ENCODE measurements around the gene ENO2.
"Not testable (repeated sequence)": the region's sequence is repeated elsewhere in the genome, so short reads cannot be mapped to it uniquely, and the experiment has no call there.

Gene ENO2

DNA sequence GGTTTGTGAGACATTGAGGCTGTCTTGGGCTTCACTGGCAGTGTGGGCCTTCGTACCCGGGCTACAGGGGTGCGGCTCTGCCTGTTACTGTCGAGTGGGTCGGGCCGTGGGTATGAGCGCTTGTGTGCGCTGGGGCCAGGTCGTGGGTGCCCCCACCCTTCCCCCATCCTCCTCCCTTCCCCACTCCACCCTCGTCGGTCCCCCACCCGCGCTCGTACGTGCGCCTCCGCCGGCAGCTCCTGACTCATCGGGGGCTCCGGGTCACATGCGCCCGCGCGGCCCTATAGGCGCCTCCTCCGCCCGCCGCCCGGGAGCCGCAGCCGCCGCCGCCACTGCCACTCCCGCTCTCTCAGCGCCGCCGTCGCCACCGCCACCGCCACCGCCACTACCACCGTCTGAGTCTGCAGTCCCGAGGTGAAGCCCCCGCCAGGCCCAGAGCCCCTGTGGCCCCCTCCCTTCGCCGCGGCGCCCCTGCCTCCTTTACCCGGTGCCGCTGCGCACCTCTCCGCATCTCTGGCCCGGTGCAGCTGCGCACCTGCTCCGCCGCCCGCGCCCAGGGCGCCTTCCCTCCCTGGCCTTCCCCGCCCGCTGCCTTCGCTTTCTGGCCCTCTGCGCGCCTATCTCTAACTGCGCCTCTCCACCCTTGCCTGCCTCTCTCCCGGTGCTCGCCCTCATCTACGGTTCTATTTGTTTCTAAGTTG lies at the start of gene ENO2:
Gene ENO2 (plus strand): TSS at position 335 of the 701 bp plus-strand sequence. CDS start 1,253 bp downstream, outside the sequence.
- ChIA-PET POLR2A (interaction anchor here (0.6 to 1.3 kb wide), 3 partner anchors 11 to 199 kb away, joined by 3 to 4 read pairs (median 3); no protein-coding TSS in a partner anchor), CTCF (interaction anchor here (0.8 to 8.2 kb wide), 5 partner anchors 11 to 43 kb away, joined by 3 to 98 read pairs (median 14); partner anchors contain the start of genes ATN1 and SPSB2)
- no peak for DNase-seq (ENCODE audit: low read depth, low spot score)
- H3K4me3 ChIP-seq (ENCODE audit: low read depth, low read length): peak within 1 kb of the TSS; percentile 69
- TF ChIP-seq, protein P1, sequence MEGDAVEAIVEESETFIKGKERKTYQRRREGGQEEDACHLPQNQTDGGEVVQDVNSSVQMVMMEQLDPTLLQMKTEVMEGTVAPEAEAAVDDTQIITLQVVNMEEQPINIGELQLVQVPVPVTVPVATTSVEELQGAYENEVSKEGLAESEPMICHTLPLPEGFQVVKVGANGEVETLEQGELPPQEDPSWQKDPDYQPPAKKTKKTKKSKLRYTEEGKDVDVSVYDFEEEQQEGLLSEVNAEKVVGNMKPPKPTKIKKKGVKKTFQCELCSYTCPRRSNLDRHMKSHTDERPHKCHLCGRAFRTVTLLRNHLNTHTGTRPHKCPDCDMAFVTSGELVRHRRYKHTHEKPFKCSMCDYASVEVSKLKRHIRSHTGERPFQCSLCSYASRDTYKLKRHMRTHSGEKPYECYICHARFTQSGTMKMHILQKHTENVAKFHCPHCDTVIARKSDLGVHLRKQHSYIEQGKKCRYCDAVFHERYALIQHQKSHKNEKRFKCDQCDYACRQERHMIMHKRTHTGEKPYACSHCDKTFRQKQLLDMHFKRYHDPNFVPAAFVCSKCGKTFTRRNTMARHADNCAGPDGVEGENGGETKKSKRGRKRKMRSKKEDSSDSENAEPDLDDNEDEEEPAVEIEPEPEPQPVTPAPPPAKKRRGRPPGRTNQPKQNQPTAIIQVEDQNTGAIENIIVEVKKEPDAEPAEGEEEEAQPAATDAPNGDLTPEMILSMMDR (IDR thresholded peaks at IDR 0.05; ENCODE audit: insufficient read depth, low read length, missing control alignments): no peak

DNA sequence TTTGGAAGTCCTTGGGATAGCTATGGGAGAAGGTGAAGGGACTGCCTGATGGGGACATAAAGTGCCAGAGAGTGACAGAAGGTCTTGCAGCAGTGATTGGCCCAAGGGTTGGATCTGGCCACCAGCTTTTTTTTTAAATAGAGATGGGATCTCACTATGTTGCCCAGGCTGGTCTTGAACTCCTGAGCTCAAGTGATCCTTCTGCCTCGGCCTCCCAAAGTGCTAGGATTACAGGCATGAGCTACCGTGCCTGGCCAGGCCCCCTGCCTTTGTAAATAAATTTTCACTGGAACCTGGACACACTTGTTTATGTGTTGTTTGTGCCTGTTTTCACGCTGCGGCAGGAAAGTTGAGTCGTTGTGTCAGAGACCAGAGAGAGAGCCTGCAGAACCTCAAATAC lies 49.1 kb upstream of the ENO2 start:
- H3K4me3 ChIP-seq (ENCODE audit: low read depth, low read length); DNase-seq (ENCODE audit: low read depth, low spot score): not testable (repeated sequence)
- POLR2A ChIA-PET: interaction anchor here (3.6 to 10.2 kb wide), 2 partner anchors 14 to 36 kb away, joined by 25 to 164 read pairs; partner anchors contain the start of genes CDCA3, P3H3 and USP5
- CTCF ChIA-PET: interaction anchor here (0.8 to 6.5 kb wide), 3 partner anchors 11 to 112 kb away, joined by 3 to 63 read pairs (median 3); partner anchors contain the start of genes CDCA3, MLF2 and USP5

DNA sequence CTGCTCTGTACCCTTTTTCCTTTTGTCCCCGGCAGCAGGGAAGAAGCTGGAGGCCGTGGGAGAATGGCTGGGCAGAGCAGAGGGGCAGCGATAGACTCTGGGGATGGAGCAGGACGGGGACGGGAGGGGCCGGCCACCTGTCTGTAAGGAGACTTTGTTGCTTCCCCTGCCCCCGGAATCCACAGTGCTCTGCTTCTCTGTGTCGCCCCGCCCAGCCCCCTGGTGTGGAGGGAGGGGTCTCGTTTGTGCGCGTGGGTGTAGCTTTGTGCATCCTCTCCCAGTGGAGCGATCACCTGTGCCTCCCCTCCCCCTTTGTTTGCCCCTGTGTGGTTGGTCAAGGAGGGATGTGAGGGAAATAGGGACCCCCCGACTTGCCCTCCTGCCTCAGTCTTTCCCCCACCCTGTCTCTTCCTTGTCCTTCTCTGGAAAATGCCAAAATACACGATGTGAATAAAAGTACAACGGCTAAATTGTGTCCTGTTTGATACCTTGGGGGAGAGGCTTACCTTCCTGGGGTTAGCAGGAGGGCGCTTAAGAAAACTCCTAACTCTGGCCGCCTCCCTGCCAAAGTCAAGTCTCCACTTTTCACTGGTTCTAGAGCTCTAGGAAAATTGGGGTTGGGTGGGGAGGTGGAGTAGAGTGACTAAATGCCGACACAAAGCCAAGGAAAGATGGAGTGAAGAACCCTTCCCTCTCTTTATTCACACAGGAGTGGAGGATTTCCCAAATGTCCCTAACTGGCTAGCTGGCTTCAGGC lies 48.0 kb upstream of the ENO2 start:
- no peak for DNase-seq (ENCODE audit: low read depth, low spot score)
- ChIA-PET POLR2A (interaction anchor here (0.9 to 10.2 kb wide), 13 partner anchors 15 to 332 kb away, joined by 3 to 164 read pairs (median 7); partner anchors contain the start of genes CDCA3, MLF2, P3H3 and USP5), CTCF (interaction anchor here (0.8 to 6.5 kb wide), 8 partner anchors 12 to 113 kb away, joined by 3 to 63 read pairs (median 4); partner anchors contain the start of genes C12orf57, CDCA3, MLF2 and USP5)
- peak overlapping the region; percentile 59 for H3K4me3 ChIP-seq (ENCODE audit: low read depth, low read length)
- TF ChIP-seq, protein P1 (IDR thresholded peaks at IDR 0.05; ENCODE audit: insufficient read depth, low read length, missing control alignments): no peak

DNA sequence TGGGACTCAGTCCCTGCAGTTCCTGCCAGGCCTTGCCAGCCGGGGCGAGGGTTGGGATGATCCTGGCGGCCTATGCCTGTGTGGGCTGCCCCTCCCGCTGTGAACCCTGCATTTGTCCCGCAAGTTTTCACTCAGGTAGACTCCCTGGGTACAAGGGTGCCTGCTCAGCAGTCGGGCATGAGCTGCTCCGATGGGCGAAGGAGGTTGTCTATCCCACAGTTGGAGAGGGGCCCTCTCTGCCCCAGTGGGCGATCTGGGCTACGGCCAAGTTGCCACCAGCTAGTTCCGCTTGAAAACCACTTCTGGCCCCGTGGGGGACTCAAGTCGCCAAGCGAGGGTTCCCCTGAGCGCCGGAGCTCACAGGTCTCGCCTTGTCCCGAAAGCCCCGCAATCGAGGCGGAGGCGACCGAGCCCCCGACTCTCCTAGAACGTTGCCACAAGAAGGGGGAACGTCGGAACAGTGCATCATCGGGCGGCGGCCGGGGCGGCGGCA lies 47.4 kb upstream of the ENO2 start:
- POLR2A ChIA-PET: interaction anchor here (0.7 to 10.2 kb wide), 20 partner anchors 9 to 333 kb away, joined by 3 to 164 read pairs (median 4); partner anchors contain the start of genes C12orf57, CDCA3, MLF2 and P3H3
- CTCF ChIA-PET: interaction anchor here (0.8 to 6.5 kb wide), 9 partner anchors 13 to 113 kb away, joined by 3 to 63 read pairs (median 4); partner anchors contain the start of genes C12orf57, CDCA3, MLF2 and USP5
- H3K4me3 ChIP-seq (ENCODE audit: low read depth, low read length): peak overlapping the region; percentile 59
- TF ChIP-seq, protein P1 (IDR thresholded peaks at IDR 0.05; ENCODE audit: insufficient read depth, low read length, missing control alignments): no peak
- no peak for DNase-seq (ENCODE audit: low read depth, low spot score)

DNA sequence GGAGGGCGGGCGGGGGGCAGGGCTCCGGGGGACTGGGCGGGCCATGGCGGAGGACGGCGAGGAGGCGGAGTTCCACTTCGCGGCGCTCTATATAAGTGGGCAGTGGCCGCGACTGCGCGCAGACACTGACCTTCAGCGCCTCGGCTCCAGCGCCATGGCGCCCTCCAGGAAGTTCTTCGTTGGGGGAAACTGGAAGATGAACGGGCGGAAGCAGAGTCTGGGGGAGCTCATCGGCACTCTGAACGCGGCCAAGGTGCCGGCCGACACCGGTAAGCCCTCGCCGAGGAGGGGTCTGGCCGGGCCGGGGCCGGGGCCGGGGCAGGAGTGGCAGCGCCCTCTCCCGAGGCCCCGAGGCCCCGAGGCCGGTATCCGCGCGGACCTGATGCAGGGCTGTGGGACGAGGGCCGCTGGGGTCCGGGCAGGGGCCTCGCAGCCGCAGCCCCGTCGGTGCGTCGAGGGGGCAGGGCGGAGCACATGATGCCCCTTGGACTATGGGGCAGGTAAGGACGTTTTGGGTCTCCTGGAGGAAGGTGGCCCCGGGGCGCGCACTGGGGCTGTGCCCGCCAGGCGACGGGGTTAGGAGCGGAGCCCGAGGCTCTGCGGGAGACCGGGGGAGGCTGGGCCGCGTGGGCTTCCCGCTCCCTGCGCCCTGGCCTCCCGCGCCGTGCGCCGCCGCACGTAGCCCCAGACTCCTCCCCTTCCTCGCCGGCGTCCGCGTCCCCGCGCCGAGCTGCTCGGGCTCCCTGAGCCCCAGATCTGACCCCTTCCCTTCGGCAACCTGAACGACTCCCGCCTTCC lies 46.8 kb upstream of the ENO2 start, which contains the start of gene TPI1:
Gene TPI1 (plus strand): TSS at position 119 of the 798 bp plus-strand sequence. CDS start 36 bp downstream, at position 155.
- POLR2A ChIA-PET: interaction anchor here (0.7 to 10.2 kb wide), 21 partner anchors 9 to 178 kb away, joined by 3 to 164 read pairs (median 5); partner anchors contain the start of genes C12orf57, CDCA3, GNB3 and MLF2
- CTCF ChIA-PET: interaction anchor here (0.8 to 6.5 kb wide), 16 partner anchors 7 to 373 kb away, joined by 3 to 88 read pairs (median 6); partner anchors contain the start of genes C12orf57, C1RL, CDCA3 and MLF2
- TF ChIP-seq, protein P1 (IDR thresholded peaks at IDR 0.05; ENCODE audit: insufficient read depth, low read length, missing control alignments): no peak
- no peak for DNase-seq (ENCODE audit: low read depth, low spot score)
- H3K4me3 ChIP-seq (ENCODE audit: low read depth, low read length): peak within 1 kb of the TSS; percentile 96

All from AG04449 (cell line).